Ovary (tissue), 3 donors: ENCODE results near the gene ATP6V0A1.

Experiments
- CTCF ChIP-seq, 3 donors: fragments of 450-650 bp in 2 of 3; fragments of 200-600 bp in 1 of 3; IDR thresholded peaks; one replicate each; pipeline versions ENCODE4 v1.5.1 to v1.8.0; 2016 to 2022; ENCODE audit warnings: antibody characterized with exemption in 3 of 3, mild to moderate bottlenecking in 1 of 3
- POLR2A ChIP-seq: fragments of 450-650 bp; IDR thresholded peaks from one replicate; pipeline ENCODE4 v1.6.1; 2017; ENCODE audit warnings: antibody characterized with exemption, mild to moderate bottlenecking, moderate library complexity
- donor health status: DM: no; HTN: no; CAD: no.

DNA sequence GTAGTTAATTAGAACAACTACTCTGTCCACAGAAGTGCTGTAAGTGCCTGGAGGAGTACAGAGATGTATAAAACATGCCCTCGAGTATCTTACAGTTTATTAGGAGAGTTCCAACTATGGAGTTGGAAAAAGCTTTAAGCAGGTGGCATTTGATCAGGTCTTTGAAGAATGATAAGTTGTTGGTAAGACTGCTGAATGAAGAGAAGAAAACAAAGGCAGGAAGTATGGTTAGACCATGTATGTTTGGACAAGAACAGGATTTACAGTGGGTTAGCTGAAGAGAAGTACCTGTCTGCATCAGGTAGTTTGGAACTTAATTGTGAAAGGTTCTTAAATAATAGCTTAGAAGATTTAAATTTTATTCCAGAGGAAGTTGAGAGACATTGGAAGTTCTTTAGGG lies 29.4 kb downstream of the ATP6V0A1 start:
- TF ChIP-seq POLR2A (no peak), CTCF (IDR thresholded peaks at IDR 0.05) (no peak)
